Measurements from ENCODE around the gene RAPGEF4.

- TF ChIP-seq CTCF (IDR thresholded peaks at IDR 0.05; ENCODE audit: borderline replicate concordance, extremely low read depth, low read length, poor library complexity, severe bottlenecking) = peak; percentile 30
- TF ChIP-seq EZH2 (IDR thresholded peaks at IDR 0.05; ENCODE audit: borderline replicate concordance, low read depth, low read length, severe bottlenecking) = no peak
Measured at GRCh38 chr2:172813314-172813888, 77.8 kb downstream of the RAPGEF4 start.

Measured in DND-41 (cell line).